Fibroblast of skin of right biceps (primary cell): ENCODE results near the gene CNTRL.
A peak's percentile ranks its signal among the peaks of the same experiment; 100 is the strongest.
"Not testable (repeated sequence)": the region's sequence is repeated elsewhere in the genome, so short reads cannot be mapped to it uniquely, and the experiment has no call there.

Source experiments
- DNase-seq: peaks from one replicate; pipeline ENCODE4 v3.0.0-alpha.2; 2013

The CNTRL gene, protein sequence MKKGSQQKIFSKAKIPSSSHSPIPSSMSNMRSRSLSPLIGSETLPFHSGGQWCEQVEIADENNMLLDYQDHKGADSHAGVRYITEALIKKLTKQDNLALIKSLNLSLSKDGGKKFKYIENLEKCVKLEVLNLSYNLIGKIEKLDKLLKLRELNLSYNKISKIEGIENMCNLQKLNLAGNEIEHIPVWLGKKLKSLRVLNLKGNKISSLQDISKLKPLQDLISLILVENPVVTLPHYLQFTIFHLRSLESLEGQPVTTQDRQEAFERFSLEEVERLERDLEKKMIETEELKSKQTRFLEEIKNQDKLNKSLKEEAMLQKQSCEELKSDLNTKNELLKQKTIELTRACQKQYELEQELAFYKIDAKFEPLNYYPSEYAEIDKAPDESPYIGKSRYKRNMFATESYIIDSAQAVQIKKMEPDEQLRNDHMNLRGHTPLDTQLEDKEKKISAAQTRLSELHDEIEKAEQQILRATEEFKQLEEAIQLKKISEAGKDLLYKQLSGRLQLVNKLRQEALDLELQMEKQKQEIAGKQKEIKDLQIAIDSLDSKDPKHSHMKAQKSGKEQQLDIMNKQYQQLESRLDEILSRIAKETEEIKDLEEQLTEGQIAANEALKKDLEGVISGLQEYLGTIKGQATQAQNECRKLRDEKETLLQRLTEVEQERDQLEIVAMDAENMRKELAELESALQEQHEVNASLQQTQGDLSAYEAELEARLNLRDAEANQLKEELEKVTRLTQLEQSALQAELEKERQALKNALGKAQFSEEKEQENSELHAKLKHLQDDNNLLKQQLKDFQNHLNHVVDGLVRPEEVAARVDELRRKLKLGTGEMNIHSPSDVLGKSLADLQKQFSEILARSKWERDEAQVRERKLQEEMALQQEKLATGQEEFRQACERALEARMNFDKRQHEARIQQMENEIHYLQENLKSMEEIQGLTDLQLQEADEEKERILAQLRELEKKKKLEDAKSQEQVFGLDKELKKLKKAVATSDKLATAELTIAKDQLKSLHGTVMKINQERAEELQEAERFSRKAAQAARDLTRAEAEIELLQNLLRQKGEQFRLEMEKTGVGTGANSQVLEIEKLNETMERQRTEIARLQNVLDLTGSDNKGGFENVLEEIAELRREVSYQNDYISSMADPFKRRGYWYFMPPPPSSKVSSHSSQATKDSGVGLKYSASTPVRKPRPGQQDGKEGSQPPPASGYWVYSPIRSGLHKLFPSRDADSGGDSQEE (N-terminal part only)

DNA sequence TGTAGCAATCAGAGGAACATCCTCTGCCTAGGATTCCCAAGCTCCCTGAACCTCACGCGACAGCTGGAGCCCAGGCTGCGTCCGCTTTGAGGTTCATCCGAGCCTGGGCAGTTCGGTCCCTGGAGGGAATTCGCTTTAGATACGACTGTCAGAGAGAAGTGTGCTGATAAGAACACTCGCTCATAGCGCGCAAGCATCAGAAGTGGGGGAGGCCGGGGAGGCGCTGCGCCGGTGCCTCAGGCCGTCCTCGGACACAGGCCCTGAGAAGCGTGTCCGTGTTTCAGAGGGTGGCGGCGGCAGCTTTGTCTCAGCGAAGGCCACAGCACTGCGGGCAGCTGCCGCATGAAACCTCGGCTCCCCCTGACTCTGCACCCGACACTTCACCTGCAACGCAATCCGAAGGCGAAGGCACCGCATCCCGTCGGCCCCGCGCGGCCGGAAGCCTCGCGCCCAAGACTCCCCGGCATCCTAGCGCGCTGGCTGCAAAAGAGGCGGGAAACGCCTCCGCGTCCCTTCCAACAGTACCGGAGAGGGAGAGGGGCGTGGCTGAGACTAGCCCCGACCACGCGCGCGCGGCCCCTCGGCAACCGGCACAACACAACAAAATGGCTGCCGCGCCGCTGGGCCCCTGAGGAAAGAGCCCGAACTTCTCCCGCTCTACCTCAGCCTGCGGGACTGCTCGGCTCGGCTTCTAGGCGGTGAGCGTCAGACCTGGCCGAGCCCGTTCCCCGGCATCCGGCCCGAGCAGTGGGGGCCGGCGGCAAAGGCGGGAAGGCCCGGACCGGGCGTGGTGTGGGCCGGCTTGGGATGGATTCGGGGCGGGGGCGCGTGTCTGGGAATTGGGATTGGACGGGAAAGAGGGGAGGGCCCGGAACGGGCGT, at the start of gene CNTRL:
TSS of gene CNTRL (plus strand) at position 586 of the 881 bp plus-strand sequence. CDS start 13,372 bp downstream, outside the sequence.
- peak; percentile 93 for DNase-seq

GRCh38 chr9:121026260-121026691, 48.5 kb upstream of the CNTRL start:
- peak; percentile 31 for DNase-seq

DNA sequence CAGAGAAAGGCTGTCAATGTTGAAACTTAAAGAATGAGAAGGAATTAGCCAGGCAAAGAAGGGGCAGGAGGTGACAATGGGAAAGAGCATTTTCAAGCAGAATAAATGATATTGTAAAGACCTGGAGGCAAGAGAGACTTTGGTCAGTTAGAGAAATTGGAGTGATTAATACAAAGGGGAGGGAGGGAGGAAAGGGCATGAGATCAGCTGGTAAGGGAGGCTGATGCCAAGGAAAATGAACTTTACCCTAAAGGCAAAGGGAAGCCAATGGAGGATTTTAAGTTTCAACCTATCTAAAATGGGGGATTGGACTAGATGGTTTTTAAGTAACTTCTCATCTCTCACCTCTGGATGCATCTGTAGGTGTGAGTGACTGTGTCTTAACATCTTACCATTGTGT, 48.0 kb upstream of the CNTRL start:
- no peak for DNase-seq

DNA sequence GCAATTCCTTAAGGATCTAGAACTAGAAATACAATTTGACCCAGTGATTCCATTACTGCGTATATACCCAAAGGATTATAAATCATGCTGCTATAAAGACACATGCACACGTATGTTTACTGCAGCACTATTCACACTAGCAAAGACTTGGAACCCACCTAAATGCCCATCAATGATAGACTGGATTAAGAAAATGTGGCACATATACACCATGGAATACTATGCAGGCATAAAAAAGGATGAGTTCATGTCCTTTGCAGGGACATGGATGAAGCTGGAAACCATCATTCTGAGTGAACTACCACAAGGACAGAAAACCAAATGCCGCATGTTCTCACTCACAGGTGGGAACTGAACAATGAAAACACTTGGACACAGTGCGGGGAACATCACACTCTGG, 46.5 kb upstream of the CNTRL start:
- DNase-seq = not testable (repeated sequence)

DNA sequence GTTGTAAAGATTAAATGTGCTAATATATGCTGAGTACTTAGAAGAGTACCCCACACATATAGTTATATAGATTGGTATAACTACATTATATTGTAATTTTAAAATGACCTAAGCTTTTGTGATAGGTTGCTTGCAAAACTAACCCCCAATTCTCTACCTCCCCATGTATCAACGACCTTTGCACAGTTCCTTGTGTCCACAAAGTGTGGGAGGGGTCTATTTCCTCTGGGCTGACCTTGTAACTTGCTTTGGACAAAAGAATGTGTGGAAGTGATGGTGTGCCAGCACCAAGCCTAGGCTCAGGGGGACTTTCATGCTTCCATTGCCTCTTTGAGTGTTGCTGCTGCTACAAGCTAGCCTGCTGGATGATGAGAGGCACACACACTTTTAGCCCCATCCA, 45.3 kb upstream of the CNTRL start:
- DNase-seq = no peak

GRCh38 chr9:121034529-121034928, 40.2 kb upstream of the CNTRL start:
- no peak for DNase-seq

GRCh38 chr9:121035717-121036116, 39.0 kb upstream of the CNTRL start:
- peak; percentile 12 for DNase-seq

GRCh38 chr9:121038362-121038761, 36.4 kb upstream of the CNTRL start:
- DNase-seq = no peak

- no peak for DNase-seq
These were observed 36.0 kb upstream of the CNTRL start for GRCh38 chr9:121038804-121039203.

- DNase-seq = no peak
These were observed 26.6 kb upstream of the CNTRL start for GRCh38 chr9:121048175-121048574.

GRCh38 chr9:121048618-121049017, 26.1 kb upstream of the CNTRL start:
- no peak for DNase-seq

GRCh38 chr9:121050128-121050988, 24.4 kb upstream of the CNTRL start, which contains the start of gene C5:
C5 (minus strand) TSS chr9:121050275; CDS start chr9:121050246, 29 bp downstream.
- DNase-seq = no peak

GRCh38 chr9:121053544-121053943, 21.2 kb upstream of the CNTRL start:
- no peak for DNase-seq

GRCh38 chr9:121055642-121056143, 19.1 kb upstream of the CNTRL start:
- no peak for DNase-seq

- no peak for DNase-seq
These were observed 16.9 kb upstream of the CNTRL start for GRCh38 chr9:121057821-121058220.

DNA sequence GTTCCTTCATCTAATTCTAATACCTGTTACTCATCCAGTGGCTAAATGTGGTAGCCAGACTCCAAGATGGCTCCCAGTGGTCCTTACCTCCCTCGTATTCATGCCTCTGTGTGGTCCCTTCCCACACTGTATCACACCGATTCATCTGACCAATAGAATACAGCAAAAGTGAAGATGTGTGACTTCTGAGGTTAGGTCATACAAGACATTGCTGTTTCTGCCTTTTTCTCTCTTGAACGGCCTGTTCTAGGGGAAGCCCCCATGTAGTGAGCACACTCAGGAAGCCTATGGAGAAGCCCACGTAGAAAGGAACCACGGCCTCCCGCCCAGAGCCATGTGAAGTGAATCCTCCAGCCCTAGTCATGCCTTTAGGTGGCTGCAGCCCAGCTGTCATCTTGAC, 15.2 kb upstream of the CNTRL start:
- DNase-seq = no peak

- peak; percentile 56 for DNase-seq
These were observed 14.6 kb upstream of the CNTRL start for GRCh38 chr9:121059998-121060636.

GRCh38 chr9:121066850-121067249, 7.9 kb upstream of the CNTRL start:
- DNase-seq = no peak

GRCh38 chr9:121067640-121068039, 7.1 kb upstream of the CNTRL start:
- DNase-seq = no peak

DNA sequence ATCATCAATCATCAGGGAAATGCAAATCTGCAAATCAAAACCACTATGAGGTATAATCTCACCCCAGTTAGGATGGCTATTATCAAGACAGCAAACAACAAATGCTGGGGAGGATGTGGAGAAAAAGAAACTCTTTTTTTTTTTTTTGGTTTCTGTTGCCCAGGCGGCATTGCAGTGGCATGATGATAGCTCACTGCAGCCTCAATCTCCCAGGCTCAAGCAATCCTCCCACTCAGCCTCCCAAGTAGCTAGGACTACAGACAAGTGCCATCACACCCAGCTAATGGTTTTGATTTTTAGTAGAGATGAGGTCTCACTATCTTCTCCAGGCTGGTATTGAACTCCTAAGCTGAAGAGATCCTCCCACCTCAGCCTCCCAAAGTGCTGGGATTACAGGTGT, 5.4 kb upstream of the CNTRL start:
- DNase-seq = no peak
